ENCODE results near the gene RABGAP1L.

DNA sequence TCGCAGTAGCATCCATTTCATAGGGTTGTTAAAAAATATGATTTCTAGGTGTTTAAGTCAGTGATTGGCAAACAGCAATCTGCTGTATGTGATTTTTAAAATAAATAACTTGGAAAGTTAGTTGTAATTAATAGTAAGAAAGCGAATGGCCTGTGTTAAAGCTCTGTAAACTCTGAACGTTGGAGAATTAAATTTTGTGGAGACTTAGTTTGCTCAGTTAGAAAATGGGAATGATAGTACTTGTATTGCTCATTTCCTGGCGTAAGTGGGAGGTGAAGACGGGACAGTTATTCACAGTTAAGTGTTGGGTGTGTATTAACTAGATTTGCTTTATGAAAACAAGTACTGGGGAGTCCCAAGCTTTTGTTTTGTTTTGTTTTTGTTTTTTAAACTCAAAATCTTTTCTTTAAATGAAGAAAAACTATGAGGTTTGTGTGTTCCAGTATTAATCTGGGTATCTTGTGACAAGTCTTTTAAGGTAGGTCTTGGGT is 841.4 kb downstream of the RABGAP1L start:
- TF ChIP-seq, protein P1, sequence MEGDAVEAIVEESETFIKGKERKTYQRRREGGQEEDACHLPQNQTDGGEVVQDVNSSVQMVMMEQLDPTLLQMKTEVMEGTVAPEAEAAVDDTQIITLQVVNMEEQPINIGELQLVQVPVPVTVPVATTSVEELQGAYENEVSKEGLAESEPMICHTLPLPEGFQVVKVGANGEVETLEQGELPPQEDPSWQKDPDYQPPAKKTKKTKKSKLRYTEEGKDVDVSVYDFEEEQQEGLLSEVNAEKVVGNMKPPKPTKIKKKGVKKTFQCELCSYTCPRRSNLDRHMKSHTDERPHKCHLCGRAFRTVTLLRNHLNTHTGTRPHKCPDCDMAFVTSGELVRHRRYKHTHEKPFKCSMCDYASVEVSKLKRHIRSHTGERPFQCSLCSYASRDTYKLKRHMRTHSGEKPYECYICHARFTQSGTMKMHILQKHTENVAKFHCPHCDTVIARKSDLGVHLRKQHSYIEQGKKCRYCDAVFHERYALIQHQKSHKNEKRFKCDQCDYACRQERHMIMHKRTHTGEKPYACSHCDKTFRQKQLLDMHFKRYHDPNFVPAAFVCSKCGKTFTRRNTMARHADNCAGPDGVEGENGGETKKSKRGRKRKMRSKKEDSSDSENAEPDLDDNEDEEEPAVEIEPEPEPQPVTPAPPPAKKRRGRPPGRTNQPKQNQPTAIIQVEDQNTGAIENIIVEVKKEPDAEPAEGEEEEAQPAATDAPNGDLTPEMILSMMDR (IDR thresholded peaks at IDR 0.05): no peak
- TF ChIP-seq POLR2A (IDR thresholded peaks at IDR 0.05): no peak

Data from thyroid gland (tissue), 4 donors.